ENCODE measurements around the gene MYLK2.

Gene MYLK2

GRCh38 chr20:31819083-31819784 lies at the start of gene MYLK2:
Gene MYLK2 (plus strand): TSS chr20:31819356. CDS start chr20:31819581, 225 bp downstream.
- no peak within 1 kb of the TSS for H3K4me3 ChIP-seq (ENCODE audit: low read depth, low read length)
- TF ChIP-seq, protein P1, sequence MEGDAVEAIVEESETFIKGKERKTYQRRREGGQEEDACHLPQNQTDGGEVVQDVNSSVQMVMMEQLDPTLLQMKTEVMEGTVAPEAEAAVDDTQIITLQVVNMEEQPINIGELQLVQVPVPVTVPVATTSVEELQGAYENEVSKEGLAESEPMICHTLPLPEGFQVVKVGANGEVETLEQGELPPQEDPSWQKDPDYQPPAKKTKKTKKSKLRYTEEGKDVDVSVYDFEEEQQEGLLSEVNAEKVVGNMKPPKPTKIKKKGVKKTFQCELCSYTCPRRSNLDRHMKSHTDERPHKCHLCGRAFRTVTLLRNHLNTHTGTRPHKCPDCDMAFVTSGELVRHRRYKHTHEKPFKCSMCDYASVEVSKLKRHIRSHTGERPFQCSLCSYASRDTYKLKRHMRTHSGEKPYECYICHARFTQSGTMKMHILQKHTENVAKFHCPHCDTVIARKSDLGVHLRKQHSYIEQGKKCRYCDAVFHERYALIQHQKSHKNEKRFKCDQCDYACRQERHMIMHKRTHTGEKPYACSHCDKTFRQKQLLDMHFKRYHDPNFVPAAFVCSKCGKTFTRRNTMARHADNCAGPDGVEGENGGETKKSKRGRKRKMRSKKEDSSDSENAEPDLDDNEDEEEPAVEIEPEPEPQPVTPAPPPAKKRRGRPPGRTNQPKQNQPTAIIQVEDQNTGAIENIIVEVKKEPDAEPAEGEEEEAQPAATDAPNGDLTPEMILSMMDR (IDR thresholded peaks at IDR 0.05; ENCODE audit: borderline replicate concordance, insufficient read depth, low read depth, low read length) = no peak

DNA sequence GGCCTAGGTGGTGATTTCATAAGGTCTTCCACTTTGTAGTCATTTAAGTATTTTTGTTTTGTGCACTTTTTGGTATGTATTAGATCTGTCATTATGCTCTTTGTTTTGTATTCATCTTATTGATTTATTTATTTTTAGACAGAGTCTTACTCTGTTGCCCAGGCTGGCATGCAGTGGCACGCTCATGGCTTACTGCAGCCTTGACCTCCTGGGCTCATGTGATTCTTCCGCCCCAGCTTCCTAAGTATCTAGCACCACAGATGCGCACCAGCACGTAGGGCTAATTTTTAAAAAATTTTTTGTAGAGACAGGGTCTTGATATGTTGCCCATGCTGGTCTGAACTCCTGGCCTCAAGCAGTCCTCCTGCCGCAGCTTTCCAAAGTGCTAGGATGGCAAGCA lies 49.5 kb upstream of the MYLK2 start:
- no peak overlapping the region for H3K4me3 ChIP-seq (ENCODE audit: low read depth, low read length)
- TF ChIP-seq, protein P1 (IDR thresholded peaks at IDR 0.05; ENCODE audit: borderline replicate concordance, insufficient read depth, low read depth, low read length) = no peak

GRCh38 chr20:31770243-31770642 lies 48.9 kb upstream of the MYLK2 start:
- no peak overlapping the region for H3K4me3 ChIP-seq (ENCODE audit: low read depth, low read length)
- TF ChIP-seq, protein P1 (IDR thresholded peaks at IDR 0.05; ENCODE audit: borderline replicate concordance, insufficient read depth, low read depth, low read length) = no peak

DNA sequence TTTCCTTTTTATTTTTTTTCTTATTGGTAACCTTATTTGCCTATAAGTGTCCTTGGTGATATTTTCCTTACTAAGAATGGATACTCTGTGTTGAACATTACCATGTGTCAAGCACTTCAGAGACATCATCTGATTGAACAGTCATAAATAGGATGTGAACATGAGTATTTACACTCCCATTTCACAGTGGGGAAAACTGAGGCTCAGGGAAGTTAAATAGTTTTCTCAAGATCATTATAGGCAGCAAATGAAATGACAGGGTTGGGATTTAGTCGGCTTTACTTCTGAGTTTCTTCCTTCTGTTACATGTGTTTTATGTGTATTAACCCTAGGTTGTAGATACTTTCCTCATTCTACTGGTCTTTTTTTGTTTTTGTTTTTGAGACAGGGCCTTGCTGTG lies 44.7 kb upstream of the MYLK2 start:
- H3K4me3 ChIP-seq (ENCODE audit: low read depth, low read length) = no peak overlapping the region
- TF ChIP-seq, protein P1 (IDR thresholded peaks at IDR 0.05; ENCODE audit: borderline replicate concordance, insufficient read depth, low read depth, low read length) = no peak

DNA sequence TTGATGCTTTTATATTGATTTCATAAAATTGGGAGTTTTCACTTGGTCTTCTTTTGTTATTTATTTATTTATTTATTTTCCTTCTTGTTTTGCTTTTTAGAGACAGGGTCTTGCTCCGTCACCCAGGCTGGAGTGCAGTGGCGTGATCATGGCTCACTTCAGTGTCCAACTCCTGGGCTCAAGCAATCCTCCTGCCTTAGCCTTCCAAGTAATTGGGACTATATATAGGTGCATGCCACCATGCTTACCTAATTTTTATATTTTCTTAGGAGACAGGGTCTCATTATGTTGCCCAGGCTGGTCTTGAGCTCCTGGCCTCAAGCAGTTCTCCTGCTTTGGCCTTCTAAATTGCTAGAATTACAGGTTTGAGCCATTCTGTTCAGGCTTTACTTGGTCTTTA lies 38.3 kb upstream of the MYLK2 start:
- H3K4me3 ChIP-seq (ENCODE audit: low read depth, low read length) = no peak overlapping the region
- TF ChIP-seq, protein P1 (IDR thresholded peaks at IDR 0.05; ENCODE audit: borderline replicate concordance, insufficient read depth, low read depth, low read length) = no peak

- TF ChIP-seq, protein P1 (IDR thresholded peaks at IDR 0.05; ENCODE audit: borderline replicate concordance, insufficient read depth, low read depth, low read length) = no peak
- H3K4me3 ChIP-seq (ENCODE audit: low read depth, low read length) = no peak overlapping the region
These were observed 37.2 kb upstream of the MYLK2 start for GRCh38 chr20:31781945-31782344.

GRCh38 chr20:31784354-31785044 lies 34.7 kb upstream of the MYLK2 start:
- H3K4me3 ChIP-seq (ENCODE audit: low read depth, low read length) = no peak overlapping the region
- TF ChIP-seq, protein P1 (IDR thresholded peaks at IDR 0.05; ENCODE audit: borderline replicate concordance, insufficient read depth, low read depth, low read length) = no peak
